Measurements from ENCODE around the gene ZNF598.
"Not testable (repeated sequence)": the region's sequence is repeated elsewhere in the genome, so short reads cannot be mapped to it uniquely, and the experiment has no call there.

The ZNF598 gene

GRCh38 chr16:2027024-2028010 lies 17.7 kb upstream of the ZNF598 start:
- no peak for DNase-seq

- DNase-seq: no peak
Measured at GRCh38 chr16:2026461-2027023, 16.9 kb upstream of the ZNF598 start, which contains the start of gene NHERF2. TSS of gene NHERF2 (plus strand) at chr16:2026902. CDS start at chr16:2027006, 104 bp downstream.

DNA sequence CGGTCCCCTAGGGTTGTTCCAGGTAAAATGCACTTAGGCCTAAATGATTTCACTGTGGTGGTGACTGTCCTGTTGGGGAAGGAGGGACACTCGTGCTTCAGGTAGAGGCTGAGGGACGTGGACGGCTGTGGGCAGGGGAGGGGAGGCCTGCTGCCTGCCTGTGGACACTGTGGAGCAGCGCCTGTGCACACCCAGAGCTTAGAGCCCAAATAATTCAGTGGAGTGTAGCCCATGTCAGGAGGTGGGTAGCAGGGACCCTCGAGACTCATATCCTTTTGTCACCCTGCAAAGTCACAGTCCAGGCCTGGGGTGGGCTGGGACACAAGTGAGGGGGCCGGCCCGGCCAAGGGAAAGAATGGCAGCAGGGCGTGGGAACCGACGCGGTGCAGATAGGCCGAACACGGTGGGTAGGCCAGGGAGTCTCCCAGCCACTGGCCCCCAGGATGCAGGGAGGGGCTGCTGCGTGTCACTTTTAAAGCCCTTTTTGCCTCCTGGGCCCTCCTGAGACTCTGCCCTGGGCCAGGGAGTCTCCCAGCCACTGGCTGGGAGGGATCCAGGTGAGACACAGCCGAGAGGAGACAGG lies 16.3 kb upstream of the ZNF598 start:
- no peak for DNase-seq

DNA sequence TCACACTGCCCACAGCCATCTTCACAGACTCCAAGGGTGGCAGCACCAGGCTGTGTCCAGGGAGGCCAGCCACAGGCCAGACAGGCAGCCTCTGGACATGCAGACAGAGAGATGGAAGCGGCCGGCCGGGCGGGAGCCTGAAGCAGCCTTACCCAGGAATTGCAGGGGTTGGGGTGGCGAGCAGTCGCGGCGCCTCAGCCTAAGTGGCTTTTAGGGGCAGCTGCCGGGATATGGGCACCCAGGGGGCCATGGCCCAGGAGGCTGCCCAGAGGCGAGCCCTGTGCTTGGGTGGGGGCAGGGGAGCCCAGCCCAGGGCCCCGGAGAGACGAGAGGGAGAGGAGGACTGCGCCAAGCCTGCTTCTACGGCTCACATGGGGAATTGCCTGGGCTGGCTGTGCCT lies 15.6 kb upstream of the ZNF598 start:
- no peak for DNase-seq

GRCh38 chr16:2024032-2024420 lies 14.4 kb upstream of the ZNF598 start:
- no peak for DNase-seq

DNA sequence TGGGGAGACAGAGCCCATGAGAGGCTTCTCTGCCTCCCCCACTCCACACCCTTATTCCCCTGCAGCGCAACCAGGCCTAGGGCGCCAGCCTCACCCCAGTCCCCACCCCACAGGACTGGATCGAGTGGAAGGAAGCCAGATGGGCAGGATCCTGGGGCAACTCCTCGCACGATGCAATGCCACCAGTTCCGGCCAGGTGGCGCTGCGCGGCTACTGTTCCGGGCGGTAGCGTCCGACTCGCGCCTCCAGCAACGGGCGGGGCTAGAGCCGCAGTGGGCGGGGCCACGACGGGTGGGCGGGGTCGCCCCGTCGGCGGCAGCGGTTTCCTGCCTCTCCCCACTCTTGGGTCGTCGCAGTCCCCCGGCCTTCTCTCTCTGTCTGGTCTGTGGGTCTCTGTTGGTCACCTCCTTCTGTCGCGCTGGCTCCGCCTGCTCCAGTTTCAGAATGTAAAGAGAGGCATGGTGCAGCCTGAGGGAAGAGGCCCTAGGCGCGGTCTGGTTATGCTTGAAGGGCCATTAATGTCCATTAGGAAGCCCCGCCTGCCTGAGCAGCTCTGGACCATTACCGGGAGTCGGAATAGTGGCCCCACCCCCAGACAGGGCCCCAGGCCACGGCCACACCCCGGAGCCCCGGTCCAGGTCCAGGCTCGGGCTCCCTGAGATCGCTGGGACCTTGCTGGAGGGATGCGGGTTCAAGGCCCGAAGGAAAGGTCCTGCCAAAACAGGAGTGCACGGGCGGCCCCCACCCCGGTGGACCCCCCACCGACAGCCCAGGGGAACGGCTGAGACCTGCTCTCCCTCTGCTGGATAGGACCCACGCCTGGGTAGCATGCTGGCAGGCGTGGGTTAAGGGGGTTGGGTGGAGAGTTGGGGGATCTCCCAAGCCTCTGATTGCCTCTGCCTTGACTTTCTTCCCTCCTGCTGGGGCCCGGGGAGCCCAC lies 13.7 kb upstream of the ZNF598 start:
- peak; percentile 51 for DNase-seq

GRCh38 chr16:2022723-2023091 lies 13.1 kb upstream of the ZNF598 start:
- no peak for DNase-seq

DNA sequence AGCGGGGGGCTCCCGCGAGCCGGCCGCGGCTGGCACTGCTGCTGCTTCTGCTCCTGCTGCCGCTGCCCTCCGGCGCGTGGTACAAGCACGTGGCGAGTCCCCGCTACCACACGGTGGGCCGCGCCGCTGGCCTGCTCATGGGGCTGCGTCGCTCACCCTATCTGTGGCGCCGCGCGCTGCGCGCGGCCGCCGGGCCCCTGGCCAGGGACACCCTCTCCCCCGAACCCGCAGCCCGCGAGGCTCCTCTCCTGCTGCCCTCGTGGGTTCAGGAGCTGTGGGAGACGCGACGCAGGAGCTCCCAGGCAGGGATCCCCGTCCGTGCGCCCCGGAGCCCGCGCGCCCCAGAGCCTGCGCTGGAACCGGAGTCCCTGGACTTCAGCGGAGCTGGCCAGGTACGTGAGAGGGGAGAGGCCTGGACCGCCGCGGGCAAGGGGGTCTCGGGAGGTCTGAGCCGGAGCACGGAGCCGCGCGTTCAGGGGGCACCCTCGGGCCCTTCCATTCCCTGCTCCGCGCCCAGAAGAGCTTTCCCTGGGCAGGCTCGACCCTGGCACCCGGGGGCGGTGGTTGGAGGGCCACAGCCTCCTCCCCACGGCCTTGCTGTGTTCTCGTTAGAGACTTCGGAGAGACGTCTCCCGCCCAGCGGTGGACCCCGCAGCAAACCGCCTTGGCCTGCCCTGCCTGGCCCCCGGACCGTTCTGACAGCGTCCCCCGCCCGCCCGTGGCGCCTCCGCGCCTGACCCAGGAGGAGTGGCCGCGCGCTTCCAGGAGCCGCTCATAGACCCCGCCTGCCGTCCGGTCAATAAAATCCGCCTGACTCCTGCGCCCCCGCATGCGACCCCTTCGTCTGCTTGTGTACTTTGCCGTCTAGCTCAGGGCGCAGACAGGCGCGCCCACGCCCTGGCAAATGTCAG lies 10.6 kb upstream of the ZNF598 start:
- DNase-seq: no peak

GRCh38 chr16:2019518-2019920 lies 9.9 kb upstream of the ZNF598 start, which contains the start of gene NPW:
TSS of gene NPW (plus strand) at chr16:2019785.
- DNase-seq: no peak

DNA sequence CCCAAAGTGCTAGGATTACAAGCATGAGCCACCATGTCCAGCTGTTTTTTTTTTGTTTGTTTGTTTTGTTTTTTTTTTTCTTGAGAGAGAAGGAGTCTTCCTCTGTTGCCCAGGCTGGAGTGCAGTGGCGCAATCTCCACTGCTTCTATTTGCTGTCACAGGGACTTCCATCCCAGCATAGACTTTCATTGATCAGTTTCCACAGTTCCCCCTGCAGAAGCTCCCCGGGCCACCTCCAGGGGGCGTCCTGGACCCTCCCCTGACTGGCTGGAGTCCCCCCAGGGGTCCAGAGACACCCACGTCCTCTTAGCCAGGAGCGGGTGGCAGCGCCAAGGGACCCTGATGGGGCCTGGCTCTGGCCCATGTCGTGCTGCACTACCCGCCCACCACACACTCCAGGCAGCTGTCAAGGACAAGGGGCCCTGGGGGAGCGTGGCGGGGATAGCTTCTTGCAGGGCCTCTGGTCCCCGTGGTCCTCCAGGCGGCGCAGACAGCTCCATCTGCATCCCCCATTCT lies 6.8 kb upstream of the ZNF598 start:
- DNase-seq: no peak

DNA sequence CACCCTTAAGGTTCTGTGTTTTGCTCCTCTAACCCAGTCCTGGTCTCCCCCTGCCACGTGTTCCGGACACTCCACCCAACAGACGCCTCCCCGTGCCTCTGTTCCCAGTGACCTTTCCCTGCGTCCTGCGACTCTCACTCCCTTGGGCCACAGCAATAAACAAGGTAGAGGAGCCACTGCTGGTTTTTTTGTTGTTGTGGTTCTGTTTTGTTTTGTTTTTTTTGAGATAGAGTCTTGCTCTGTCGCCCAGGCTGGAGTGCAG lies 6.3 kb upstream of the ZNF598 start:
- DNase-seq: no peak

DNA sequence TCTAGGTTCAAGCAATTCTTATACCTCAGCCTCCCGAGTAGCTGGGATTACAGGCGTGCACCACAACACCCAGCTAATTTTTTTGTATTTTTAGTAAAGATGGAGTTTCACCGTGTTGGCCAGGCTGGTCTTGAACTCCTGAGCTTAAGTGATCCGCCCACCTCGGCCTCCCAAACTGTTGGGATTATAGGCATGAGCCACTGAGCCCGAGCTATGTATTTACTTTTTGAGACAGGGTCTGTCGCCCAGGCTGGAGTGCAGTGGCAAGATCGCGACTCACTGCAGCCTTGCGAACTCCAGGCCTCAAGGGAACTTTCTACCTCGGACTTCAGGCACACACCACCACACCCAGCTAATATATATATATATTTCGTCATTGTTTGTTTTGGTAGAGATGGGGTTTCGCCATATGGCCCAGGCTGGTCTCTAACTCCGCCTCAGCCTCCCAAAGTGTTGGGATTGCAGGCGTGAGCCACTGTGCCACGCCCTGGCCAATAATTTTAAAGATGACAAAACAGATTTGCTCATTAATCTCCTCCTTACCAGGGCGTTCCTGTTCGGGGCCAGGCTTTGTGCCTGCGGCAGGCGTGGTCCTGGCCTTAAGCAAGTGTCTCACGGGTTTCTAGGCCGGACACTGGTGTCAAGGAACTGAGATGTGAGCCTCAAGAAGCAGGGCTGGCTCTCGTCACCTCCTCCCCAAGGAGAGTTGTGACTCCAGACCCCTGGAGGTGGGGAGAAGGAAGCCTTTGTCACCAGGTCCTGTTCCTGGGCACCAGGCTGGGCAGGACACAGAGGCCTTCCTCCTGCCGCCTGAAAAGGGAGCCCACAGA lies 5.7 kb upstream of the ZNF598 start:
- no peak for DNase-seq

DNA sequence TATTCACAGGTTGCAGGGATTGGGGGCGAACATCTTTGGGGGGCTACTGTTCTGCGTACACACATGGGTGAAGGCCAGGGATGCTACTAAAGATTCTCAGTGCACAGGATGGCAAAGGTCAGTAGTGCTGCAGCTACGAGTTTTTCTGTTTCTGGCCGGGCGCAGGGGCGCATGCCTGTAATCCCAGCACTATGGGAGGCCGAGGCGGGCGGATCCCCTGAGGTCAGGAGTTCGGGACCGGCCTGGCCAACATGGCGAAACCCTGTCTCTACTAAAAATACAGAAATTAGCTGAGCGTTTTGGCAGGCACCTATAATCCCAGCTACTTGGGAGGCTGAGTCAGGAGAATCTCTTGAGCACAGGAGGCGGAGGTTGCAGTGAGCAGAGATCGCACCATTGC lies 3.9 kb upstream of the ZNF598 start:
- DNase-seq: no peak

DNA sequence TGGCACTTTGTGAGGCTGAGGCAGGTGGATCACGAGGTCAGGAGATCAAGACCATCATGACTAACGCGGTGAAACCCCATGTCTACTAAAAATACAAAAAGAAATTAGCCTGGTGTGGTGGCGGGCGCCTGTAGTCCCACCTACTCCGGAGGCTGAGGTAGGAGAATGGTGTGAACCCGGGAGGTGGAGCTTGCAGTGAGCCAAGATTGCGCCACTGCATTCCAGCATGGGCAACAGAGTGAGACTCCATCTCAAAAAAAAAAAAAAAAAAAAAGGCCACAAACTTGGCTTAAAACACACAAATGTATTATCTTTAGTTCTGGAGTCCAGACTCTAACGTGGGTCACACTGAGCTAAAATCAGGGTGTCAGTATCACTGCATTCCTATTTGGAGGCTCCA lies 2.1 kb upstream of the ZNF598 start:
- DNase-seq: not testable (repeated sequence)

DNA sequence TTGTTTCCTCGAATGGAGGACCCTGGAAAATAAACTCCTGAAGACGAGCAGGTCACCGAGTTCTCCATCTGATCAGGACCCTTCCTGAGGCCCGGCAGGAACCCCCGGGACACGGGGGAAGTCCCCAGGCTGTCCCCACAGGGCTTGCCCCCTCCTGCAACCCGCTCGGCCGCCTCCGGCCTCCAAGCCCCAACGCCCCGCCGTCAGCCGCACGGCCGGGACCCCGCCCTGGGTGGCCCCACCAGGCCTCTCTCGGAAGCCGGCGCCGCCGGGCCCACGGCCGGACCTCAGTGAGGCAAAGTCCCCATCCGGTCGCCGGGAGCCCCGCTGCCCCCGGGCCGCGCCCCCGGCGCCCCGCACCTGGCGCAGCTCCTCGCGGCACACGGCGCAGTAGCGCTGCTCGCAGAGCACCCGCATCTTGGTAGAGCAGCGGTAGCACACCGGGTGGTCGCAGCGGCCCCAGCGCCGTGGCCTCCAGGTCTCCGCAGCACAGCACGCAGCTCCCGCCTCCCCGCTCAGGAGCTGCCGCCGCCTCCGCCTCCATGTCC lies 383 bp downstream of the ZNF598 start:
- no peak for DNase-seq

DNA sequence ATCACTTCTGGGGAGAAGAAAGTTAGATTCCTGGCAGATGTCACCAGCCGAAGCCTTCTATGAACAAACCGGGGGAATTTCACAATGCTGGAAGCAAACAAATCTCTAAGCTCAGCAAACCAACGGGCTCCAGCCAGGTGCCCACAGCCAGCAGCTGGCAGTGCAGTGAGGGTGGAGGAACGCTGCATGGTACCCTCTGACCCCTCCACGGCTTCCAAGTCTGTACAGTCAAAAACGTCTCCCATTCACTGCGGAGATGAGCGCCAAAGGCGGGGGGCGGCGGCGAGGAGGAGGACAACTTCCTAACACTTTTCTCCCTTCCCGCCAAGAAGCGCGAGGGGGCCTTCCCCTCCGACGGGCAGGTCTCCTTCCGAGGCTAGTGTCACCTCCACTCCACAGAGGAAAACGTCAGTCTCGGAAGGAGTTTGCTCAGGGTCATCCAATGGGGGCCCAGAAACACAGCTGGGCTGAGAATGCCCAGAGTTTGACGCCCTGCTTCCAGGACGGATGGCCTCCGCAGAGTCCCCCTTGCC lies 924 bp downstream of the ZNF598 start:
- peak; percentile 61 for DNase-seq

DNA sequence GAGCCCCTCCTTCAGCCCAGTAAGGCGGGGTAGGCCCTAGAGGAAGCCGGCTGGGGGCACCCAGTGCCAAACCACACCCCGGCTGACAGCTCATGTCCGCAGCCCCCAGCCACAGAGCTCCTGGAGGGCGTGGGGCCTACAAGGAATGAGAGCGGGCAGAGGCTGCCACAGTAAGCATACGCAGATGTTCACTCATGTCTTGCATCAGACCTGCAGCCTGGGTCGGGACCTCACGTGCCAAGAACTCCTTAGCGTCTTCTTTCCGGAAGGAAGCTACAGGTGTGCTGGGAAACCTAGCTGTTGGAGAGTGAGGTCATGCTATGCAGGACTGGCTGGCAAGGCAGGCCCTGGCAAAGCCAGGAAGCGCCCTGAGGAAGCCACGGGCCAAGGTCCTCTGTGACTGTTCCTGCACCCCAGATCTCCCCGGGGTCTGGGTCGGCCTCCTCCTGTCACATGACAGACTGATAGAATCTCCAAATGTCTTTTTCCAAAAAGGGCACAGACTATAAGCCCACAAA lies 1.6 kb downstream of the ZNF598 start:
- DNase-seq: peak; percentile 74

GRCh38 chr16:2007081-2007836 lies 2.4 kb downstream of the ZNF598 start:
- no peak for DNase-seq

- no peak for DNase-seq
Measured at GRCh38 chr16:2006317-2006716, 3.3 kb downstream of the ZNF598 start.

Data from GF-D8 (cell line).